A673 (cell line): ENCODE results near the gene GALNT10. TPM values are rescaled to one million over a fixed set of nuclear protein-coding genes. Genes with fewer than 3 reads are reported as not detected.

Experiments
- BruUV-seq: library from RNA; stranded (reverse); fragments of 400-500 nt; replicated peaks from 2 replicates; lab custom pipeline; 2021; lab: Mats Ljungman, UMichigan
- CTCF ChIA-PET: fragments of 300-600 bp; sonication (Branson Sonifier 250); formaldehyde crosslinking; loops from one replicate; lab custom pipeline; 2022; ENCODE audit warnings: antibody characterized with exemption; lab: Charles Lee
- POLR2A ChIA-PET: fragments of 300-600 bp; sonication (Branson Sonifier 250); formaldehyde crosslinking; loops from one replicate; lab custom pipeline; 2022; ENCODE audit warnings: antibody characterized with exemption; ENCODE audit not compliant: low non-redundant PET; lab: Charles Lee
- DNase-seq: peaks from one replicate; pipeline ENCODE4 v3.0.0-alpha.2; 2015; ENCODE audit warnings: low spot score
- H3K27ac ChIP-seq: fragments of 200-600 bp; sonication (generic); 2 replicates; pipeline ENCODE4 v1.5.1; 2016; ENCODE audit warnings: mixed run types, low read depth, mild to moderate bottlenecking, mixed read lengths, antibody characterized with exemption, low read length; ENCODE audit not compliant: poor library complexity, severe bottlenecking
- H3K27me3 ChIP-seq: fragments of 200-600 bp; sonication (generic); replicated peaks from 2 replicates; pipeline ENCODE4 v1.6.1; 2017; ENCODE audit warnings: mixed run types, low read depth, mild to moderate bottlenecking, mixed read lengths, antibody characterized with exemption, low read length; ENCODE audit not compliant: insufficient read depth, poor library complexity
- H3K36me3 ChIP-seq: fragments of 200-600 bp; sonication (generic); 2 replicates; pipeline ENCODE4 v1.6.1; 2016; ENCODE audit warnings: mixed run types, mild to moderate bottlenecking, mixed read lengths, antibody characterized with exemption, low read length; ENCODE audit not compliant: insufficient read depth, poor library complexity, severe bottlenecking
- H3K4me1 ChIP-seq: fragments of 200-600 bp; sonication (generic); 2 replicates; pipeline ENCODE4 v1.6.1; 2017; ENCODE audit warnings: mixed run types, mild to moderate bottlenecking, mixed read lengths, antibody characterized with exemption, low read length; ENCODE audit not compliant: insufficient read depth, poor library complexity, severe bottlenecking
- H3K4me3 ChIP-seq: fragments of 200-600 bp; sonication (generic); 2 replicates; pipeline ENCODE4 v1.5.1; 2016; ENCODE audit warnings: low read depth, mixed run types, mild to moderate bottlenecking, mixed read lengths, low read length; ENCODE audit not compliant: poor library complexity, severe bottlenecking
- H3K9me3 ChIP-seq: fragments of 200-600 bp; sonication (generic); 2 replicates; pipeline ENCODE4 v1.6.1; 2016; ENCODE audit warnings: mixed run types, low read depth, mild to moderate bottlenecking, mixed read lengths, antibody characterized with exemption, low read length; ENCODE audit not compliant: poor library complexity, severe bottlenecking
- CTCF ChIP-seq: fragments of 300-800, 200-600 bp; sonication (generic); conservative IDR thresholded peaks from 2 replicates; pipeline ENCODE4 v1.5.1; 2017; ENCODE audit warnings: low read depth, mild to moderate bottlenecking, antibody characterized with exemption, low read length, moderate library complexity, mixed read lengths
- EZH2 ChIP-seq: fragments of 200-600 bp; sonication (generic); IDR thresholded peaks from 2 replicates; pipeline ENCODE4 v1.6.1; 2017; ENCODE audit warnings: borderline replicate concordance, low read depth, mild to moderate bottlenecking, mixed read lengths, antibody characterized with exemption, low read length; ENCODE audit not compliant: poor library complexity, severe bottlenecking
- intact Hi-C: fragments of 100-400 bp; cut with micrococcal nuclease; formaldehyde crosslinking; loops from one replicate; pipeline ENCODE4 v1.10.0; 2022; ENCODE audit not compliant: unreplicated experiment
- total RNA-seq: library from RNA; stranded (reverse); gene quantifications from 2 replicates; pipeline ENCODE4 v1.2.3, GENCODE V29; 2021

Gene GALNT10
- total RNA-seq, 1 experiment from 2014 or later, result 17.9 TPM

GRCh38 chr5:154258531-154259217 is 68.1 kb downstream of the GALNT10 start:
- no TSS peak for BruUV-seq
- Histone ChIP-seq H3K27ac (no peak overlapping the region), H3K9me3 (no peaks in the 10 kb centered on the region), H3K4me3 (no peak overlapping the region), H3K36me3 (no peaks in the 10 kb centered on the region), H3K27me3 (peaks cover 11% of the 10 kb centered on the region), H3K4me1 (peaks cover 17% of the 10 kb centered on the region)
- intact Hi-C loops, result no loop called here
- ChIA-PET CTCF (no interaction called here), POLR2A (no interaction called here)
- no peak for DNase-seq
- no peak for TF ChIP-seq EZH2
- no peak for TF ChIP-seq CTCF

- Histone ChIP-seq H3K4me3 (no peak overlapping the region), H3K36me3 (no peaks in the 10 kb centered on the region), H3K27ac (no peak overlapping the region), H3K27me3 (peaks cover 16% of the 10 kb centered on the region), H3K4me1 (peaks cover 17% of the 10 kb centered on the region), H3K9me3 (no peaks in the 10 kb centered on the region)
- BruUV-seq, result no TSS peak
- POLR2A ChIA-PET, result interaction anchor here (0.6 kb wide), 1 partner anchor 70 kb away, joined by 3 read pairs; no protein-coding TSS in a partner anchor
- CTCF ChIA-PET, result no interaction called here
- TF ChIP-seq CTCF, result no peak
- no peak for TF ChIP-seq EZH2
- intact Hi-C loops, result loop anchor here (5.0 kb wide), 2 partner anchors 142 to 183 kb away; no protein-coding TSS in a partner anchor
- DNase-seq, result peak; percentile 93
Measured at GRCh38 chr5:154260224-154260927, 69.8 kb downstream of the GALNT10 start.

DNA sequence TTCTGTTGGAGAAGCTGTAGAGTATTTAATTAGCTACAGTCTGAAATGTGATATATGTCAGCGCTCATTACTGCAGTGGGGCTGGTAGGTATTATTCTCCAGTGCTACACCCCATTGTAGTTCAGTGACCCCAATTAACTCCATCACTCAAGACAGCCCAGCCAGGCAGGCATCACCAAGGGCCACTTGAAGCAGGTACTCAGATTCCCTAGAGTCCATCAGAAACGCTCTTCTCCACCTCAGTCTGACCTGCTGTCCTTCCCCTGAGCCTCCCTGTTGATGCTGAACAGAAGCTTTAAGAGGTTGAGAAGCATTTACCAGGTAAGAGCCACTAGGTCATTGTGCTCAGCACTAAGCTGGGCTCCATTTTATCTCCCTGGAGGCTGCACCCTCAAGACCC is 71.8 kb downstream of the GALNT10 start:
- no TSS peak for BruUV-seq
- Histone ChIP-seq H3K27me3 (peaks cover 16% of the 10 kb centered on the region), H3K36me3 (no peaks in the 10 kb centered on the region), H3K27ac (no peak overlapping the region), H3K4me3 (no peak overlapping the region), H3K9me3 (no peaks in the 10 kb centered on the region), H3K4me1 (peaks cover 17% of the 10 kb centered on the region)
- POLR2A ChIA-PET, result no interaction called here
- no peak for TF ChIP-seq EZH2
- no peak for TF ChIP-seq CTCF
- CTCF ChIA-PET, result no interaction called here
- DNase-seq, result no peak
- intact Hi-C loops, result loop anchor here (5.0 kb wide), 2 partner anchors 140 to 185 kb away; no protein-coding TSS in a partner anchor
